ENCODE measurements around the gene LRCOL1. TPM values are rescaled to one million over a fixed set of nuclear protein-coding genes. Genes with fewer than 3 reads are reported as not detected.

Gene LRCOL1
- not detected in 2 replicates for total RNA-seq (2014; rRNA removed; shearing (Covaris generic))

- DNase-seq (ENCODE audit: low read depth): peak; percentile 82
Measured at GRCh38 chr12:132610051-132610759, at the start of gene LRCOL1. Gene LRCOL1, minus strand, starts transcription at chr12:132610582. Its CDS starts 4,331 bp downstream, at chr12:132606251.

- DNase-seq (ENCODE audit: low read depth): no peak
Measured at GRCh38 chr12:132660052-132660451, 49.7 kb upstream of the LRCOL1 start.

- no peak for DNase-seq (ENCODE audit: low read depth)
Measured at GRCh38 chr12:132659146-132659545, 48.8 kb upstream of the LRCOL1 start.

GRCh38 chr12:132658149-132658894, 47.9 kb upstream of the LRCOL1 start:
- DNase-seq (ENCODE audit: low read depth): no peak

- DNase-seq (ENCODE audit: low read depth): no peak
Measured at GRCh38 chr12:132657004-132657727, 46.8 kb upstream of the LRCOL1 start.

- no peak for DNase-seq (ENCODE audit: low read depth)
Measured at GRCh38 chr12:132653567-132654290, 43.3 kb upstream of the LRCOL1 start.

- no peak for DNase-seq (ENCODE audit: low read depth)
Measured at GRCh38 chr12:132651444-132652100, 41.2 kb upstream of the LRCOL1 start.

GRCh38 chr12:132649226-132649945, 39.0 kb upstream of the LRCOL1 start:
- DNase-seq (ENCODE audit: low read depth): no peak

GRCh38 chr12:132648616-132649225, 38.3 kb upstream of the LRCOL1 start:
- no peak for DNase-seq (ENCODE audit: low read depth)

GRCh38 chr12:132647858-132648257, 37.5 kb upstream of the LRCOL1 start:
- DNase-seq (ENCODE audit: low read depth): no peak

GRCh38 chr12:132646850-132647249, 36.5 kb upstream of the LRCOL1 start:
- no peak for DNase-seq (ENCODE audit: low read depth)

- no peak for DNase-seq (ENCODE audit: low read depth)
Measured at GRCh38 chr12:132642846-132643835, 32.8 kb upstream of the LRCOL1 start.

GRCh38 chr12:132641811-132642650, 31.6 kb upstream of the LRCOL1 start:
- no peak for DNase-seq (ENCODE audit: low read depth)

GRCh38 chr12:132640936-132641335, 30.6 kb upstream of the LRCOL1 start:
- DNase-seq (ENCODE audit: low read depth): no peak

- no peak for DNase-seq (ENCODE audit: low read depth)
Measured at GRCh38 chr12:132639956-132640520, 29.7 kb upstream of the LRCOL1 start.

GRCh38 chr12:132638541-132639408, 28.4 kb upstream of the LRCOL1 start:
- DNase-seq (ENCODE audit: low read depth): peak; percentile 10

- no peak for DNase-seq (ENCODE audit: low read depth)
Measured at GRCh38 chr12:132637811-132638210, 27.4 kb upstream of the LRCOL1 start.
